HepG2 (cell line): ENCODE results near the gene TMED5. TPM values are rescaled to one million over a fixed set of nuclear protein-coding genes. Genes with fewer than 3 reads are reported as not detected.
A peak's percentile ranks its signal among the peaks of the same experiment; 100 is the strongest.

ENCODE experiments used
- HMGA1 ChIP-seq: sonication (generic); formaldehyde crosslinking; conservative IDR thresholded peaks from 2 replicates; pipeline ENCODE4 v1.4.0; 2020; ENCODE audit warnings: missing genetic modification reagents
- KDM5A ChIP-seq: fragments of 200-600 bp; sonication (generic); IDR thresholded peaks from 2 replicates; pipeline ENCODE4 v1.7.0; 2018; ENCODE audit warnings: antibody characterized with exemption, mild to moderate bottlenecking, low read length, borderline replicate concordance
- MXI1 ChIP-seq: IDR thresholded peaks from 3 replicates; pipeline ENCODE4 v1.6.1; 2012; ENCODE audit warnings: low read depth, low read length, inconsistent platforms, borderline replicate concordance
- NONO ChIP-seq, 2 experiments: fragments of 450-650 bp in 1 of 2; sonication (generic) in 1 of 2; formaldehyde crosslinking in 1 of 2; IDR thresholded peaks in 1 of 2; conservative IDR thresholded peaks in 1 of 2; 2 replicates each; pipeline versions ENCODE4 v1.6.1 to v1.8.0; 2017 to 2022; ENCODE audit warnings: mild to moderate bottlenecking in 1 of 2, missing genetic modification reagents in 1 of 2, moderate library complexity in 1 of 2
- RBM22 ChIP-seq: fragments of 200-400 bp; formaldehyde crosslinking; optimal IDR thresholded peaks from 2 replicates; pipeline ENCODE3; 2017; ENCODE audit warnings: mild to moderate bottlenecking, low read length, moderate library complexity
- TBL1XR1 ChIP-seq: fragments of 150-350 bp; IDR thresholded peaks from 2 replicates; pipeline ENCODE4 v1.6.1; 2014; ENCODE audit warnings: borderline replicate concordance, low read length; ENCODE audit not compliant: partially characterized antibody
- ZFP36 ChIP-seq: fragments of 150-350 bp; IDR thresholded peaks from 2 replicates; pipeline ENCODE4 v1.6.1; 2018; ENCODE audit warnings: borderline replicate concordance, low read length, low read depth; ENCODE audit not compliant: partially characterized antibody
- ZMYM4 ChIP-seq: sonication (generic); formaldehyde crosslinking; IDR thresholded peaks from 2 replicates; pipeline ENCODE4 v1.8.1; 2023; ENCODE audit warnings: mild to moderate bottlenecking, missing genetic modification reagents
- ZNF205 ChIP-seq: IDR thresholded peaks from 2 replicates; pipeline ENCODE4 v1.6.1; 2018; ENCODE audit warnings: missing biosample characterization, missing genetic modification reagents
- ZNF557 ChIP-seq: sonication (generic); formaldehyde crosslinking; IDR thresholded peaks from 2 replicates; pipeline ENCODE4 v1.4.0; 2020; ENCODE audit warnings: missing genetic modification reagents
- ZNF589 ChIP-seq: sonication (generic); formaldehyde crosslinking; conservative IDR thresholded peaks from 2 replicates; pipeline ENCODE4 v1.8.0; 2022; ENCODE audit warnings: mild to moderate bottlenecking, moderate library complexity, missing genetic modification reagents
- ZNF672 ChIP-seq: sonication (generic); formaldehyde crosslinking; IDR thresholded peaks from 2 replicates; pipeline ENCODE4 v1.8.1; 2022; ENCODE audit warnings: missing genetic modification reagents
- ZNF83 ChIP-seq: sonication (generic); formaldehyde crosslinking; IDR thresholded peaks from 2 replicates; pipeline ENCODE4 v1.4.0; 2020; ENCODE audit warnings: missing genetic modification reagents, mild to moderate bottlenecking, borderline replicate concordance
- ZSCAN12 ChIP-seq: sonication (generic); formaldehyde crosslinking; IDR thresholded peaks from 2 replicates; pipeline ENCODE4 v1.9.0; 2021; ENCODE audit warnings: mild to moderate bottlenecking, missing genetic modification reagents
- ZSCAN30 ChIP-seq: sonication (generic); formaldehyde crosslinking; IDR thresholded peaks from 2 replicates; pipeline ENCODE4 v1.5.0; 2020; ENCODE audit warnings: mild to moderate bottlenecking, missing genetic modification reagents
- polyA plus RNA-seq, 8 experiments: library from polyadenylated mRNA; depleted of rRNA in 3 of 8; stranded (reverse) in 7 of 8; unstranded in 1 of 8; fragments of >200 nt; fragmentation: Illumina TruSeq in 4 of 8; extraction: Trizol in 4 of 8; gene quantifications; 2 replicates each; pipeline versions ENCODE4 v1.2.1 to v1.2.3, GENCODE V29; 2011 to 2016; ENCODE audit warnings: low read depth in 4 of 8, missing spikeins in 1 of 8, mixed read lengths in 1 of 8; ENCODE audit not compliant: insufficient read depth in 1 of 8
- total RNA-seq, 5 experiments: library from RNA; depleted of rRNA; stranded (reverse); fragments of >200 nt; fragmentation: Illumina TruSeq; extraction: Trizol; gene quantifications; 2 replicates each; pipeline ENCODE4 v1.2.3, GENCODE V29; 2016; ENCODE audit warnings: low read depth in 1 of 5
- TF ChIP-seq, protein P1 (sequence below): sonication (generic); formaldehyde crosslinking; IDR thresholded peaks from 2 replicates; pipeline ENCODE4 v1.8.1; 2023; ENCODE audit warnings: mild to moderate bottlenecking, missing genetic modification reagents, borderline replicate concordance
- TF ChIP-seq, protein P2 (sequence below): sonication (generic); formaldehyde crosslinking; IDR thresholded peaks from 2 replicates; pipeline ENCODE4 v1.5.0; 2020; ENCODE audit warnings: missing genetic modification reagents
- TF ChIP-seq, protein P3 (sequence below): sonication (generic); formaldehyde crosslinking; IDR thresholded peaks from 2 replicates; pipeline ENCODE4 v1.4.0; 2020; ENCODE audit warnings: missing genetic modification reagents, borderline replicate concordance

Gene TMED5
- total and polyA plus RNA-seq, 2 of the 13 experiments (the other 11 are each of a cell fraction or from before 2014, with no cell fraction given) = 58.1 to 99.0 TPM

DNA sequence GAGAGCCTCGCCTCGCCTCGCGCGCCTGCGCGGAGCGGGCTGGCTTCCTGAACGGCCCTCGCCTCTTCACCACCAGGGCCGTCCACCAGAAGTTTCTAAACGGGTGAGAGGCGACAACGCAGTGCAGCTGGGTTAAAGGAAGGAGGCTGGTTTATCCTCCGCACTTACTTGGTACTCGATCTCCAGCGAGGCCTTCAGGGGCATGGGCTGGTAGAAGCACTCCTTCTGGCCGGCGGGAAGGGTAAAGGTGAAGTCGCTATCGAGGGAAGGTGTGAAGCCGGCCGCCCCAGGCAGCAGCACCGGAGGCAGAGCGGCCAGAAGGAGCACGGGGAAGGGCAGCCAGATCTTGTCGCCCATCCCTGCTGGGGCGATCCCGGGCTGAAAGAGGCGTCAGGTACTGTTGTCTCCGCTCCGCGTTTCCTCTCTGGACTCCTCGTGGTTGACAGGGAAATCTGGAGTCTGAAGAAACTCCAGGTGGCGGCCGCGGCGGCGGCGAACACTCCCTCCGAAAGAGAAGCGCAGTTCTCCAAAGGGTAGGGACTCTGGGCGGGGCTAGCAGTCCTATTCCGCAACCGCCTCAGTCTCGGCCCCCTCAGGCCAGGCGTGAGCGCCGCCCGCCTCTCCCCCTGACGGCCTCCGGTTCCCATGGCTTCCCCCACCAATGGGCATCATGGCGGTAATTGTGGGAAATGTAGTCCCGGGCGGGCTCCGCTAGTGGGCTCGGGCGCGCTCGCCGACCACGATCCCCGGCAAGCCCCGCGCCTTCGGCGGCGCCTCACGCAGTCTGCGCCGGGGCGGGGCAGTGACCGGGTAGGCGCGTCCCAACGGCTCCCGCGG, at the start of gene TMED5 (continued):
- TF ChIP-seq ZNF205 (CRISPR knock-in tag) (peak; percentile 78), TBL1XR1 (peak; percentile 3), NONO (IDR thresholded peaks at IDR 0.05) (no peak), NONO (CRISPR knock-in tag; conservative IDR thresholded peaks at IDR 0.05) (0 out of 2 replicates have a peak, but pooled peaks have one; percentile 59), HMGA1 (no peak), RBM22 (peak; percentile 73), MXI1 (no peak; the same call in 2 of the 3 replicates), ZSCAN30 (CRISPR knock-in tag) (peak; percentile 91; the same call in 1 of the 2 replicates), ZNF557 (peak; percentile 82; the same call in 1 of the 2 replicates), ZSCAN12 (CRISPR knock-in tag) (peak; percentile 87), ZNF83 (CRISPR knock-in tag) (peak; percentile 92; the same call in 1 of the 2 replicates), ZNF589 (peak; percentile 42; the same call in 1 of the 2 replicates), ZNF672 (CRISPR knock-in tag) (no peak), KDM5A (no peak; the same call in 1 of the 2 replicates), ZMYM4 (CRISPR knock-in tag) (peak; percentile 81), ZFP36 (no peak)
- TF ChIP-seq, protein P1, sequence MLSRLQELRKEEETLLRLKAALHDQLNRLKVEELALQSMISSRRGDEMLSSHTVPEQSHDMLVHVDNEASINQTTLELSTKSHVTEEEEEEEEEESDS (CRISPR knock-in tag) = peak; percentile 34; the same call in 1 of the 2 replicates
- TF ChIP-seq, protein P2, sequence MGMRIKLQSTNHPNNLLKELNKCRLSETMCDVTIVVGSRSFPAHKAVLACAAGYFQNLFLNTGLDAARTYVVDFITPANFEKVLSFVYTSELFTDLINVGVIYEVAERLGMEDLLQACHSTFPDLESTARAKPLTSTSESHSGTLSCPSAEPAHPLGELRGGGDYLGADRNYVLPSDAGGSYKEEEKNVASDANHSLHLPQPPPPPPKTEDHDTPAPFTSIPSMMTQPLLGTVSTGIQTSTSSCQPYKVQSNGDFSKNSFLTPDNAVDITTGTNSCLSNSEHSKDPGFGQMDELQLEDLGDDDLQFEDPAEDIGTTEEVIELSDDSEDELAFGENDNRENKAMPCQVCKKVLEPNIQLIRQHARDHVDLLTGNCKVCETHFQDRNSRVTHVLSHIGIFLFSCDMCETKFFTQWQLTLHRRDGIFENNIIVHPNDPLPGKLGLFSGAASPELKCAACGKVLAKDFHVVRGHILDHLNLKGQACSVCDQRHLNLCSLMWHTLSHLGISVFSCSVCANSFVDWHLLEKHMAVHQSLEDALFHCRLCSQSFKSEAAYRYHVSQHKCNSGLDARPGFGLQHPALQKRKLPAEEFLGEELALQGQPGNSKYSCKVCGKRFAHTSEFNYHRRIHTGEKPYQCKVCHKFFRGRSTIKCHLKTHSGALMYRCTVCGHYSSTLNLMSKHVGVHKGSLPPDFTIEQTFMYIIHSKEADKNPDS = no peak
- TF ChIP-seq, protein P3, sequence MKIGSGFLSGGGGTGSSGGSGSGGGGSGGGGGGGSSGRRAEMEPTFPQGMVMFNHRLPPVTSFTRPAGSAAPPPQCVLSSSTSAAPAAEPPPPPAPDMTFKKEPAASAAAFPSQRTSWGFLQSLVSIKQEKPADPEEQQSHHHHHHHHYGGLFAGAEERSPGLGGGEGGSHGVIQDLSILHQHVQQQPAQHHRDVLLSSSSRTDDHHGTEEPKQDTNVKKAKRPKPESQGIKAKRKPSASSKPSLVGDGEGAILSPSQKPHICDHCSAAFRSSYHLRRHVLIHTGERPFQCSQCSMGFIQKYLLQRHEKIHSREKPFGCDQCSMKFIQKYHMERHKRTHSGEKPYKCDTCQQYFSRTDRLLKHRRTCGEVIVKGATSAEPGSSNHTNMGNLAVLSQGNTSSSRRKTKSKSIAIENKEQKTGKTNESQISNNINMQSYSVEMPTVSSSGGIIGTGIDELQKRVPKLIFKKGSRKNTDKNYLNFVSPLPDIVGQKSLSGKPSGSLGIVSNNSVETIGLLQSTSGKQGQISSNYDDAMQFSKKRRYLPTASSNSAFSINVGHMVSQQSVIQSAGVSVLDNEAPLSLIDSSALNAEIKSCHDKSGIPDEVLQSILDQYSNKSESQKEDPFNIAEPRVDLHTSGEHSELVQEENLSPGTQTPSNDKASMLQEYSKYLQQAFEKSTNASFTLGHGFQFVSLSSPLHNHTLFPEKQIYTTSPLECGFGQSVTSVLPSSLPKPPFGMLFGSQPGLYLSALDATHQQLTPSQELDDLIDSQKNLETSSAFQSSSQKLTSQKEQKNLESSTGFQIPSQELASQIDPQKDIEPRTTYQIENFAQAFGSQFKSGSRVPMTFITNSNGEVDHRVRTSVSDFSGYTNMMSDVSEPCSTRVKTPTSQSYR (CRISPR knock-in tag) = no peak
